SJSA1 (cell line): ENCODE results near the gene CCDC174. TPM values are rescaled to one million over a fixed set of nuclear protein-coding genes. Genes with fewer than 3 reads are reported as not detected.

Experiments
- DNase-seq, 2 experiments: peaks; one replicate each; pipeline ENCODE4 v3.0.0-alpha.2; 2015 to 2020; ENCODE audit warnings: low spot score in 2 of 2, low read depth in 1 of 2
- H3K27ac ChIP-seq: fragments of 250-450 bp; sonication (Bioruptor Pico); 2 replicates; pipeline ENCODE4 v1.5.1; 2020; ENCODE audit warnings: mild to moderate bottlenecking, moderate library complexity
- H3K27me3 ChIP-seq: fragments of 250-450 bp; sonication (Bioruptor Pico); replicated peaks from 2 replicates; pipeline ENCODE4 v1.5.1; 2020; ENCODE audit warnings: mild to moderate bottlenecking, moderate library complexity
- H3K36me3 ChIP-seq: fragments of 250-450 bp; sonication (Bioruptor Pico); 2 replicates; pipeline ENCODE4 v1.5.1; 2020; ENCODE audit warnings: mild to moderate bottlenecking
- H3K4me1 ChIP-seq: fragments of 250-450 bp; sonication (Bioruptor Pico); replicated peaks from 2 replicates; pipeline ENCODE4 v1.6.1; 2021; ENCODE audit warnings: mild to moderate bottlenecking
- H3K4me3 ChIP-seq: fragments of 250-450 bp; sonication (Bioruptor Pico); 2 replicates; pipeline ENCODE4 v1.5.1; 2020; ENCODE audit warnings: mild to moderate bottlenecking
- H3K9me3 ChIP-seq: fragments of 250-450 bp; sonication (Bioruptor Pico); replicated peaks from 2 replicates; pipeline ENCODE4 v1.5.1; 2020; ENCODE audit warnings: mild to moderate bottlenecking
- total RNA-seq: library from RNA; depleted of rRNA; stranded (reverse); fragments of >200 nt; shearing (Covaris generic); gene quantifications from 2 replicates; pipeline ENCODE4 v1.2.3, GENCODE V29; 2014

Gene CCDC174
- total RNA-seq, 1 experiment from 2014 or later: 15.9 TPM

DNA sequence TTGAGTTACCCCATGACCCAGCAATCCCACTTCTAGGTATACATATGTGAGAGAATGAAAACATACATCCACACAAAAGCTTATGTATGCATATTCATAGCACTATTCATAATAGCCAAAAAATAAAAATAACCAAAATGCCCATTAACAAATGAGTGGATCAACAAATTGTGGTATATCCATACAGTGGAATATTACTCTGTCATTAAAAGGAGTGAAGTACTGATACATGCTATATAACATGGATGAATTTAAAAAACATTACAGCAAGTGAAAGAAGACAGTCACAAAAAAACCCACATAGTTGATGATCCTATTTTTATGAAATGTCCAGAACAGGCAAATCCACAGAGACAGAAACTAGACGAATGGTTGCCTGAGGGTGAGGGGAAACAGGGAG is 28.6 kb downstream of the CCDC174 start:
- no peak for DNase-seq
- H3K4me1 ChIP-seq: no peaks in the 10 kb centered on the region

DNA sequence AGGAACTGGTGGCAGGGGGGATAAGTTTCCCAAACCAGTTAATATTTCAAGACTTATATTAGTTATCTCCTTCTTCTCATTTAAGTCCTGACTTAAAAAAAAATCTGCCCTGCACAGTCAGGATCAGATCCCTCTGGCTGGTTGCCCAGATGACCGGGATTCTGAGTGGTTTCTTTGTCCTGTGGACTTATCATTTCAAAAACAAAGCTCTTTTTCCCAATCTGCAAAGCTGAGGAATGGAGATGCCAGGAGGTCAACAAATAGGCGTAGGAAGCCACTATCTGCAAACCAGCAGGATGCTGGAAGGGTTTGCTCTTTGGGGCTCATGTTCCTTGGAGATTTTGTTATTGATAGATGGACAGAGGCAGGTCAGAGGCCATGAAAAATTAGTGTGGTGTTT is 29.2 kb downstream of the CCDC174 start:
- no peaks in the 10 kb centered on the region; the same call in 1 of the 2 replicates for H3K9me3 ChIP-seq
- H3K4me3 ChIP-seq: no peak overlapping the region
- no peaks in the 10 kb centered on the region for H3K27me3 ChIP-seq
- H3K36me3 ChIP-seq: no peaks in the 10 kb centered on the region
- no peak for DNase-seq
- no peak overlapping the region for H3K27ac ChIP-seq
- H3K4me1 ChIP-seq: no peaks in the 10 kb centered on the region

More for the DNA sequence above, 28.6 kb downstream of the CCDC174 start:
- Histone ChIP-seq H3K36me3 (no peaks in the 10 kb centered on the region; the same call in 1 of the 2 replicates), H3K27ac (no peak overlapping the region), H3K4me3 (no peak overlapping the region), H3K9me3 (no peaks in the 10 kb centered on the region; the same call in 1 of the 2 replicates), H3K27me3 (no peaks in the 10 kb centered on the region)

DNA sequence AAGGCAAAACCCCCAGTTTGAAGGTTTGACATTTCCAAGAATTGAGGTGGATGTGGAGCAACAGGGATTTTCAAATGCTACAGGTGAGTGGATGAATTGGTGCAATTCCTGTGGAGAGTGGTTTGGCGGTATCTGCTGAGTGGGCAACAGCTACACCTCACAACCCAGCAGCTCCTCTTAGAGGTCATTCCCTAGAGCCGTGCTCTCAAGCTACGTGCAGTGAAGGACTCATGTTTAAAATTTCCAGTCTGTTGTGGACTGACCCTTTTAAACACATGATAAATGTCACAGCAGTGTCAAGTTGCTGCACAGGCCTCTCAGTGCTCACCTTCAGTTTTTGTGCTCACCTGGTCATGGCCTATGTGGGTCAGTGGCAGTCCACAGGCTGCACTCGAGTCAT is 32.9 kb downstream of the CCDC174 start:
- Histone ChIP-seq H3K27me3 (peaks cover 4% of the 10 kb centered on the region; the same call in 1 of the 2 replicates), H3K27ac (no peak overlapping the region), H3K4me3 (no peak overlapping the region), H3K4me1 (no peaks in the 10 kb centered on the region), H3K9me3 (no peaks in the 10 kb centered on the region; the same call in 1 of the 2 replicates), H3K36me3 (no peaks in the 10 kb centered on the region)
- no peak for DNase-seq

DNA sequence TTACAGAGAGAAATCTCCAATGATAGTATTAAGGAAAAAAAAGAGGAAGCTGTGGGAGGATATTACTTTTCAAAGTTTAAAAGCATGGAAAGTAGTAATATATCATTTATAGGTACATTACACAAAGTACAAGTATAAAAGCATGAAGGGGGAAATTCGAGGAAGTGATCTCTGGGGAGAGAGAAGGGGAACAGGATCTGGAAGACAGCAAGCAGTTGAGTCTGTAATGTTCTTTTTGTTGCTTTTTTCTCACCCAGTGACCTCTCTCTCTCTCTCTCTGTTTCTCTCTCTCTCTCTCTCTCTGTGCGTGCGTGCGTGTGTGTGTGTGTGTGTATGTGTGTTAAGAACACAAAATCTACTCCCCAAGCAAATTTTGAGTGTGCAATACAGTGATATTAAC is 33.6 kb downstream of the CCDC174 start:
- H3K9me3 ChIP-seq: no peaks in the 10 kb centered on the region; the same call in 1 of the 2 replicates
- H3K4me1 ChIP-seq: no peaks in the 10 kb centered on the region
- H3K36me3 ChIP-seq: no peaks in the 10 kb centered on the region
- no peak overlapping the region for H3K4me3 ChIP-seq
- H3K27me3 ChIP-seq: peaks cover 4% of the 10 kb centered on the region; the same call in 1 of the 2 replicates
- no peak for DNase-seq
- H3K27ac ChIP-seq: no peak overlapping the region

DNA sequence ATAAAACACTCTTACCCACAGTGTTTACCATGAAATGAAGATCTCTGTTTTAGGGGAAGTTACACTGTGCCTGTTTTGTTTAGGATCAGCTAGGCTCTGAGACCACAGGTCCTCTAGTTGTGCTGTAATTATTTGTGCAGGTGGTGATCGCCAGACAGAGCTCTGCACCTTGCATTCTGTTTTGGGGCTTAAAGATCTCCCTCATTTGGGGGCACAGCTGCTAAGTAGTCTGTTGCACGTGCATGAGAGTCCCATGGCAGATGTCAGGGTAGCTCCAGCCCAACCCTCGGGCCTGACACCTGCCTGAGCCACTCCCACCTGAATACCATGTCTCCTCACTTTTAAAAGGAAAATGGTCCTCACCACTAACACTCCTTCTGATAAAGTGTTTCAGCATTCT is 35.8 kb downstream of the CCDC174 start:
- H3K4me3 ChIP-seq: no peak overlapping the region
- no peaks in the 10 kb centered on the region for H3K9me3 ChIP-seq
- no peak overlapping the region for H3K27ac ChIP-seq
- peaks cover 4% of the 10 kb centered on the region; the same call in 1 of the 2 replicates for H3K27me3 ChIP-seq
- no peaks in the 10 kb centered on the region for H3K4me1 ChIP-seq
- DNase-seq: no peak
- no peaks in the 10 kb centered on the region for H3K36me3 ChIP-seq

DNA sequence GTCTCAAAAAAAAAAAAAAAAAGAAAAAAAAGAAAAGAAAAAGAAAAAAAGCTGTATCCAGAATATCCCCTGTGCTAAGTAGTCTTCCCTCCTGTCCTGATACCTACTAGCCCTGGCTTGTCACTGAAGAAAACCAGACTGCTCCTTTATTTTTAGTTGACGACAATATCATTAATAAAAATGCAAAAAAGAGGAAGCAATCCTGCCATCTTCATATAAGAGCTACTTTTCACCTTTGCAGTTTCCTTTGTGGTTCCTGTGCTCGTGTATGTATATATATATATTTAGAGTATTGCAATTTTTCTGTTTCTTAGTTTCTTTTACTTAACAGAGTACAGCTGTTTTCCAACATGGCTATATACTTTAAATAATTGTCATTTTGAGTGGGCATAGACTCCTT is 37.0 kb downstream of the CCDC174 start:
- Histone ChIP-seq H3K27me3 (peaks cover 4% of the 10 kb centered on the region; the same call in 1 of the 2 replicates), H3K9me3 (no peaks in the 10 kb centered on the region), H3K36me3 (no peaks in the 10 kb centered on the region), H3K4me3 (no peak overlapping the region), H3K4me1 (no peaks in the 10 kb centered on the region), H3K27ac (no peak overlapping the region)
- DNase-seq: no peak

DNA sequence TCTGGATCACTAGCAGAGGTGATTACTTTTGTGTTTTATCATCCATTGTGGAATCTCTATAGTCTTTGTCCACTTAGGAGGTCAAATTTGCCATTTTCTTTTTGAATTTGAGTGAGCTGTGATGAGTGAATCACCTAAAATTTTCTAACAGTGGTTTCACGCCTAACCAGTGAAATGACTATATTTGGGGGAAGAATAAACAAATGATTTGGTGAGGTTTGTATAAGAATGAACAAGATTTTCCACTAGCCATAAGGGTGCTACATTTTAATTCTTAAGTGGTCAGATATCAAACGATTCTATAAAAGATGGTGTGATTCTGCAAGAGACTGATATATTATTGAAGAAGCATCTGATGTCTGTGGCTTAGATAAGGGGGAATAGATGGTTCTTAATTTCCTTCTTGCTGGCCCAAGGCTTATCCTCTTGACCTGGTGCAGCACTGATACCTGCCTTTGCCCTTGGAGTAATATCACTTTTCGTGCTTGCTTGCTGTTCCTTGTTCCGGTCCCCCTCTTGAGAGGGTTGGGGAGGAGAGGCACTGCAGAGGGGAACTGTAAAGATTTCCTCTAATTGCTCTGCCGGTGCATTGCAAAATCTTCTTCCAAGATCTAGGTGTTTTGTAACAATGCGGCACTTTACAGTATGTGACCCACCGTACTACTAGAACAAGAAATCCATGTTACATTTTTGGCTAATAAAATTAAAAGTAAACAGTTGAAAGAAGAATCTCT is 37.9 kb downstream of the CCDC174 start:
- no peak for DNase-seq
- H3K9me3 ChIP-seq: no peaks in the 10 kb centered on the region
- H3K36me3 ChIP-seq: no peaks in the 10 kb centered on the region
- peaks cover 4% of the 10 kb centered on the region; the same call in 1 of the 2 replicates for H3K27me3 ChIP-seq
- no peak overlapping the region for H3K27ac ChIP-seq
- no peak overlapping the region for H3K4me3 ChIP-seq
- H3K4me1 ChIP-seq: no peaks in the 10 kb centered on the region

DNA sequence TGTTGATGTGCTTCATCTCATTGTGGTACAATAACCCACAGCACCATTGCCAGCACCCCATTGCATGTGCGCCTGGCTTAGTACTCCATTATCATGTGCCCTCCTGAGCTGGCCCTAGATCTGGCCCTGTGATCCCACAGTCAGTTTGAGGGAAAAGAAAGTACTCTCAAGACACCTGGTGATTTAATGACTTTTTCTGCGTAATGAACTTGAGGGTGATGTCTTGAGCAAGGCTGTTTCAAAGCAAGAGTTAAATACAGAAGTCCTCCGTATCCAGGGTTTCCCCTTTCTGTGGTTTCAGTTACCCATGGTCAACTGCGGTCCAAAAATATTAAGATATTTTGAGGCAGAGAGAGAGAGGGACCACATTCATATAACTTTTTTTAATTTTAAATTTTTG is 39.7 kb downstream of the CCDC174 start:
- no peak for DNase-seq
- Histone ChIP-seq H3K4me1 (no peaks in the 10 kb centered on the region), H3K36me3 (no peaks in the 10 kb centered on the region), H3K9me3 (no peaks in the 10 kb centered on the region), H3K4me3 (no peak overlapping the region), H3K27me3 (peaks cover 4% of the 10 kb centered on the region; the same call in 1 of the 2 replicates), H3K27ac (no peak overlapping the region)

DNA sequence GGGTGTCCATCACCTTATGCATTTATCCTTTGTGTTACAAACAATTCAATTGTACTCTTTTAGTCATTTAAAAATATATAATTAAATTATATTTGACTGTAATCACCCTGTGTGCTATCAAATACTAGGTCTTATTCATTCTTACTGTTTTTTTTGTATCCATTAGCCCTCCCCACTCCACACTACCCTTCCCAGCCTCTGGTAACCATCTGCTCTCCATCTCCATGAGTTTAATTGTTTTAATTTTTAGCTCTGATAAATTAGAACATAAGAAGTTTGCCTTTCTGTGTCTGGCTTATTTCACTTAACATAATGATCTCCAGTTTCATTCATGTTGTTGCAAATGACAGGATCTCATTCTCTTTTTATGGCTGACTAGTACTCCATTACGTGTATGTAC is 40.2 kb downstream of the CCDC174 start:
- H3K27ac ChIP-seq: no peak overlapping the region
- H3K27me3 ChIP-seq: peaks cover 4% of the 10 kb centered on the region; the same call in 1 of the 2 replicates
- DNase-seq: no peak
- no peak overlapping the region for H3K4me3 ChIP-seq
- H3K4me1 ChIP-seq: no peaks in the 10 kb centered on the region
- no peaks in the 10 kb centered on the region for H3K9me3 ChIP-seq
- no peaks in the 10 kb centered on the region for H3K36me3 ChIP-seq

DNA sequence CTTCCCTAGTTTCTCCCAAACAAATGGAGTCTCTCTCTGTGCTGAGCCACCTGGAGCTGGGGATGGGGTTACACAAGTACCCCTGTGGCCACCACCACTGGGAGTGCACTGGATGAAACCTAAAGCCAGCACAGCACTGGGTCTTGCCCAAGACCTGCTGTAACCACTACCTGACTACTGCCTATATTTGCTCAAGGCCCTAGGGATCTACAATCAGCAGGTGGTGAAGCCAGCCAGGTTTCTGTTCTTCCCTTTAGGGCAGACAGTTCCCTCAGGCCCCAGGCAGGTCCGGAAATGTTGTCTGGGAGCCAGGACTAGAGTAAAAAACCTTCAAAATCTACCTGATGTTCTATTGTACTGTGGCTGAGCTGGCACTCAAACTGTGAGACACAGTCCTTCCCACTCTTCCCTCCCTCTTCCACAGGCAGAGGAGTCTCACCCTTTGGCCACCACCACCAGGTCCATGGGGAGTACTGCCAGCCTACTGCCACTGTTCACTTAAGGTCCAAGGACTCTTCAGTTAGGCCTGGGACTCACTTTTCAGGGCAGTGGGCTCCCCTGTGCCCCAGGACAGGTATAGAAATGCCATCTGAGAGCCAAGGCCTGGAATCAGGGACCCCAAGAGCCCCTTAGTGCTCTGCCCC is 47.2 kb downstream of the CCDC174 start:
- H3K9me3 ChIP-seq: no peaks in the 10 kb centered on the region
- no peaks in the 10 kb centered on the region for H3K4me1 ChIP-seq
- no peaks in the 10 kb centered on the region for H3K36me3 ChIP-seq
- no peak overlapping the region for H3K4me3 ChIP-seq
- no peak for DNase-seq
- H3K27me3 ChIP-seq: no peaks in the 10 kb centered on the region
- no peak overlapping the region for H3K27ac ChIP-seq

DNA sequence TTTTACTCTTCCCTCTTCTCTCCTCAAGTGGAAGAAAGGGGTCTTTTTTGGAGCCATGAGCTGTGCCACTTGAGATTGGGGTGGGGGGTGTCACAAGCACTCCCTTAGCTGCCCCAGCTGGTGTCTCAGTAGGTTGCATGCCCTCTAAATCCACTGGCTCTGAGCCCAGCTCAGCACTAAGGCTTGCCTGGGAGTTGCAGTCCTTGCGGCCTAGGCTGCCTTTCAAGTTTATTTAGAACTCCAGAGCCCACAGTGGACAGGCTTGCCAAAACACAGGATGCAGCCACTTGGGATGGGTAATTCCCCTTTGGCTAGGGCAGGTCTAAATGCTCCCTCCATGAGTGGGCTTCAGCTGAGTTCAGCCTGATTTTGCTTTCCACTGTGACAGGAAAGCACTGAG is 48.1 kb downstream of the CCDC174 start:
- Histone ChIP-seq H3K9me3 (no peaks in the 10 kb centered on the region), H3K4me1 (no peaks in the 10 kb centered on the region), H3K4me3 (no peak overlapping the region), H3K36me3 (no peaks in the 10 kb centered on the region), H3K27ac (no peak overlapping the region), H3K27me3 (no peaks in the 10 kb centered on the region)
- no peak for DNase-seq

DNA sequence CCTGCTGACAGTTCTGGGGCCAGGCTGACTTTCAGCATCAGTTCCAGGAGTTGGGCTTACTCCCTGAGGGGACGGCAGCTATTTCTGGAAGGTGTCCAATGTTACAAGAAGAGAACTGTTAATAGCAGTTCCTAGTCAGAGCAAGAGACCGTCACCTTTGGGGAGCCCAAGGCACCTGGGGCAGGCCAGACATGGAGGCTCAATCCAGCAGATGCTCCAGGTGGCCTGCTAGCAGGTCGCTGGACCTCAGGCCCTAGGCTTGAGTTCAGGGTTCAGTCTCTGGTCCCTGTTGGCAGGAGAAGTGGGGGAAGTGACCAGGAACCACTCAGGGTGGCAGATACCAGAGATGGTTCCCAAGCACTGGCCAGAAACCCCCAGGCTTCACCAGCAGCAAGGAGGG is 49.3 kb downstream of the CCDC174 start:
- H3K4me3 ChIP-seq: no peak overlapping the region
- H3K9me3 ChIP-seq: no peaks in the 10 kb centered on the region
- no peaks in the 10 kb centered on the region for H3K36me3 ChIP-seq
- H3K27me3 ChIP-seq: no peaks in the 10 kb centered on the region
- no peaks in the 10 kb centered on the region for H3K4me1 ChIP-seq
- DNase-seq: no peak
- no peak overlapping the region for H3K27ac ChIP-seq

DNA sequence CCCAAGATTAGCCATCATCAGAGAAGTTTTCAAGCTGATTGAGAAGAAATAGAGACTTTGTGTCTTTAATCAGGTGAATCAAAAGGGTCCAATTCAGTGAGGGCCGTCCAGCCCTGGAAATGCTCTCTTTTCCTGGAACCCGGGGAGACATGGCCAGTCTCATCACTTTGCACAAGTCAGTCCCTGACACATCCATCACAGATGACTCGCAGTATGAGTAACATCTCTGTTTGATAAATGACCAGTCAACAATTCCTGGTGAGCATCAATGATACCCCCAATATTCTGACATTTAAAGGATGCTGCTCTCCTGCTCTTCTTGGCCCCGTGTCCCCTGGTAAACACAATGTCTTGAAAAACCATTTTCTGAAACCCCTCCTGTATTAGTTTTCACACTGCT is 50.1 kb downstream of the CCDC174 start:
- Histone ChIP-seq H3K4me3 (no peak overlapping the region), H3K36me3 (no peaks in the 10 kb centered on the region), H3K9me3 (no peaks in the 10 kb centered on the region), H3K27me3 (no peaks in the 10 kb centered on the region), H3K4me1 (no peaks in the 10 kb centered on the region), H3K27ac (no peak overlapping the region)
- DNase-seq: no peak

DNA sequence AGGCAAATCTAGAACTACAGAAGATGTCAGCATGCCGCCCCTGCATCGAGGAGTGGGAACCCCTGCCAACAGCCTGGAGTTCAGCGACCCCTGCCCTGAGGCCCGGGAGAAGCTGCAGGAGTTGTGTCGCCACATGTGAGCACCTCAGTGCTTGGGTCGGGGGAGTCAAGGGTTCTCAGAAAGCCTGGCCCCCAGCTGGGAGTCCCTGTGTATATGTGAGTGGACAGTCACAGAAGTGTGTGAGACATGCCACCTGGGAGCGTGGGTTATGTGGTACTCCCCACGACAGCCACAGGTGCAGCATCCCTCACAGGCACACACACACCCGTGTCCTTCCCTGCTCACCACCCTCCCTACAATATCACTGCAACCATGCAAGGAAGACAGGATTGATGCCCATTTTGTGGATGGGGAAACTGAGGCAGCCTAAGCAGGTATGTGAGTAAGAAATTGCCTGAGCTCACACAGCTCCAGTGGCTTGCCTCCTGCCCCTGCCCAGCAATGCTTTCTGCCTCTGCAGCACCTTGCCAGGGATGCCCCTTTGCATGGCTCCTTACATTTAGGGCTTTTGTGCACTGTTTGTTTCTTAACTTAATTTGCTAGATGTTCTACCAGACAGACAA is 51.7 kb downstream of the CCDC174 start:
- Histone ChIP-seq H3K4me3 (no peak overlapping the region), H3K4me1 (no peaks in the 10 kb centered on the region), H3K36me3 (no peaks in the 10 kb centered on the region), H3K9me3 (no peaks in the 10 kb centered on the region), H3K27me3 (no peaks in the 10 kb centered on the region), H3K27ac (no peak overlapping the region)
- DNase-seq: no peak
